Measurements from ENCODE around the gene KCNF1.
"Not testable (repeated sequence)": the region's sequence is repeated elsewhere in the genome, so short reads cannot be mapped to it uniquely, and the experiment has no call there.

The KCNF1 gene

DNA sequence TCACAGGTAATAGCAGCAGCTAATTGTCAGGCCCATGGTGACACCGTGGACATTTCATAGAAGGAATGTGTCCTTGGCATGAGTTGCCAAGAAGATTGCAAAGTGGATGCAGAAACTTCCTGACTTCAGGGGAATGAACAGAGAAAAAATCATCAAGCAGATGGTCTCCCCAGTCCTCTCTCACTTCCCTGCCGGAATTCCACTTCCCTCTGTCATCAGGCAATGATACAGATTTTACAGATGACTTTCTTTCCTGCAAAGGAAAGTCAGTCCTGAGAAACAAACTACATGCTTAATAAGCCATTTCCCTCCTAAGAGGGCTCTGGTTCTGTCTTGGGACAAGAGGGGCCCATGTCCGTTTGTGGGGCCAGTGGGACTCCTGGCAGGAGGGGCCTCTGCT lies 45.7 kb downstream of the KCNF1 start:
- no peak overlapping the region for H3K4me3 ChIP-seq (ENCODE audit: low read length in 2 of 2)
- no peaks in the 10 kb centered on the region for H3K27me3 ChIP-seq (ENCODE audit: control insufficient read depth in 1 of 2, insufficient read depth in 2 of 2, low read length in 2 of 2)
- no peak overlapping the region for H3K9ac ChIP-seq (ENCODE audit: low read length in 2 of 2)
- H3K27ac ChIP-seq (ENCODE audit: low read length): no peak overlapping the region
- H3K4me1 ChIP-seq (ENCODE audit: control insufficient read depth, insufficient read depth, low read length): peaks cover 2% of the 10 kb centered on the region
- H3K9me3 ChIP-seq (ENCODE audit: control insufficient read depth in 2 of 2, low read length in 2 of 2): no peaks in the 10 kb centered on the region
- H3K36me3 ChIP-seq (ENCODE audit: control insufficient read depth in 2 of 2, insufficient read depth in 2 of 2, low read length in 2 of 2): no peaks in the 10 kb centered on the region

DNA sequence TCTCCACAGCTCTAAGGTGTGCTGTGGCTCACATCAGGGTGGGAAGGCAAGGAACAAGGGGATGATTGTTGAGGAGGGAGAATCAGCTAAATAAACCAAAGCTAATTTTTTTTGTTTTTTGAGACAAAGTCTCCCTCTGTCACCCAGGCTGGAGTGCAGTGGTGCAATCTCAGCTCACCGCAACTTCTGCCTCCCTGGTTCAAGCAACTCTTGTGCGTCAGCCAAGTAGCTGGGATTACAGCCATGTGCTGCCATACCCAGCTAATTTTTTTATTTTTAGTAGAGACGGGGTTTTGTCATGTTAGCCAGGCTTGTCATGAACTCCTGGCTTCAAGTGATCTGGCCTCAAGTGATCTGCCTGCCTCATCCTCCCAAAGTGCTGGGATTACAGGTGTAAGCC lies 46.7 kb downstream of the KCNF1 start:
- H3K9me3 ChIP-seq (ENCODE audit: control insufficient read depth in 2 of 2, low read length in 2 of 2); H3K4me1 ChIP-seq (ENCODE audit: control insufficient read depth, insufficient read depth, low read length); H3K27ac ChIP-seq (ENCODE audit: low read length); H3K9ac ChIP-seq (ENCODE audit: low read length in 2 of 2); H3K27me3 ChIP-seq (ENCODE audit: control insufficient read depth in 1 of 2, insufficient read depth in 2 of 2, low read length in 2 of 2); H3K4me3 ChIP-seq (ENCODE audit: low read length in 2 of 2); H3K36me3 ChIP-seq (ENCODE audit: control insufficient read depth in 2 of 2, insufficient read depth in 2 of 2, low read length in 2 of 2): not testable (repeated sequence)

DNA sequence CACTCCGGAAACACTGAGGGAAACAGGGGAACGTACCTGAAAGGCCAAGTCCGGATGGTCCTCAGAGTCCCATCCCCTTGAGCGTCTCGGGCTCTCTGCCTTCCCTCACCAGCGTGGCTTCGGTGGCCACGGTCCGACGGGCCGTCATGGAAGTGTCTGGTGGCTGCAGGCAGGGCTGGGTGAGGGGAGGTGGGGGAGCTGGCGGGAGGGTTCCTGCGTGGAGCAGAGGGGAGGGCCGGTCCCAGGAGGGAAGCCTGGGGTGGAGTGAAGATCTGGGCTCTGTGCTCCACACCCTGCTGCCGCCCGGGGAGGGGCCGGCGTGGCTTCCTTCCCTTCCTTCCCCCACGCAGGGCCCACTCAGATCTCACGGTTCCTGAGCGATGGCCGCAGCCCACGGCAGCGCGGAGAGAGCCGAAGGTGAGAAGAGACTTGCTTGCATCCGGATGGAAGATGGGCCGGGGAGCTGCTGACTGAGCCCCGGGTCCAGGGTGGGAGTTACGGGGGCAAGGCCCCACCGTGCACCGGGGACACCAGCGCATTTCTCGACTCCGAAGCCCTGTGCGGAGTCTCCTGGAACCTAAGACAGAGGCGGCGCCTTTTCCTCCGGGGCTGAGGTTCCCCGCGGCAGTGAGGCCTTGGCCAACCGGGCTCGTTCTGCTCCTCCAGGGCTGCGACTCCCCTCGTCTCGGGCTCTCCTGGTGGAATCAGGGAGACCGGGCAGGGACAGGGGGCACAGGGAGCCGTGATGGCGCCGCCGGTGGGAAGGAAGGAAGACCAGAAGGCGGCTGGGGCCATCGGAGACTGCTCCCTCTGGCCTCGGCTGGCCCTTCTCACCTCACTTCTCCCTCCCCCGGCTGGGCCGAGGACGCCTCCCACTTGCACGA lies 49.1 kb downstream of the KCNF1 start:
- Histone ChIP-seq H3K27me3 (ENCODE audit: control insufficient read depth in 1 of 2, insufficient read depth in 2 of 2, low read length in 2 of 2) (peaks cover under 1 to 2% of the 10 kb centered on the region in 2 donors), H3K4me1 (ENCODE audit: control insufficient read depth, insufficient read depth, low read length) (peaks cover 2% of the 10 kb centered on the region), H3K9me3 (ENCODE audit: control insufficient read depth in 2 of 2, low read length in 2 of 2) (no peaks in the 10 kb centered on the region), H3K27ac (ENCODE audit: low read length) (no peak overlapping the region), H3K9ac (ENCODE audit: low read length in 2 of 2) (no peak overlapping the region), H3K36me3 (ENCODE audit: control insufficient read depth in 2 of 2, insufficient read depth in 2 of 2, low read length in 2 of 2) (no peaks in the 10 kb centered on the region), H3K4me3 (ENCODE audit: low read length in 2 of 2) (no peak overlapping the region)

DNA sequence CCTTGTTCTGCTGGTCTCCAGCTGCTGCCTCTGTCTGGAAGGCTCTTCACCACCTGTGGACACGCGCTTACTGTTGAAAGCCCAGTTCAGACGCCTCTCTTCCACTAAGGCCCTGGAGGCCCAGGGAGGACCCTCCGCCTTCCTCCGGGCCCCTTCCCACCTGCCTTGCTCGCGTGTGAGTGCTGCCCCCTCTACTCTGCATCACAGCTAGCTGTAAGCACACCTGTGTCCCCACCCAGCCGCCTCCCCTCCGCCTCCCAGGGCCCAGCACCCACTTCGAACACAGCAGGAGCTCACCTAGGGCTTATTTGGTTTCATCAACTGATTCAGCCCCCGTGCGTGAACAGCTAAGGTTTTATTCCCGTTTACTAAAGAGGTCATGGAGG lies 49.7 kb downstream of the KCNF1 start:
- Histone ChIP-seq H3K36me3 (ENCODE audit: control insufficient read depth in 2 of 2, insufficient read depth in 2 of 2, low read length in 2 of 2) (no peaks in the 10 kb centered on the region), H3K27ac (ENCODE audit: low read length) (no peak overlapping the region), H3K27me3 (ENCODE audit: control insufficient read depth in 1 of 2, insufficient read depth in 2 of 2, low read length in 2 of 2) (peaks cover 5 to 6% of the 10 kb centered on the region in 2 donors), H3K9me3 (ENCODE audit: control insufficient read depth in 2 of 2, low read length in 2 of 2) (no peaks in the 10 kb centered on the region), H3K4me3 (ENCODE audit: low read length in 2 of 2) (no peak overlapping the region), H3K4me1 (ENCODE audit: control insufficient read depth, insufficient read depth, low read length) (peaks cover 2% of the 10 kb centered on the region), H3K9ac (ENCODE audit: low read length in 2 of 2) (no peak overlapping the region)

DNA sequence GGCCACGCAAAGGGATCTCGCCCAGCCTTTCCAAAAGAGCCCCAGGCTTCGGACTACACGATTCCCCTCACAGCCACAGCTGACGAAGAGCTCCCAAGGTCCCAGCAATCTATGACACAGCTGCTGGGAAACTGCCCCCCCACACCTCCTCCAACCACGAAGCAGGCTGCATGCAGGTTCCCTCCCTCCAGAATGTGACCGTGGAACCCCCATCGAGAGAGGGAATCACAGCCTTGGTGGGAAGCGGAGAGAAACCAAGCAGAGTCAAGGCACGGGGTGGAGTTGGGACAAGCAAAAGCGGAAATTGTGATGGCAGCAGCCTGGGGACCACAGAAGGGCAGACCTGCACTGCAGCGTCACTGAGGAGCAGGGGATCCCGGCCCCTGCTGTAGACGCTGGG lies 50.3 kb downstream of the KCNF1 start:
- Histone ChIP-seq H3K9me3 (ENCODE audit: control insufficient read depth in 2 of 2, low read length in 2 of 2) (no peaks in the 10 kb centered on the region), H3K9ac (ENCODE audit: low read length in 2 of 2) (no peak overlapping the region), H3K27me3 (ENCODE audit: control insufficient read depth in 1 of 2, insufficient read depth in 2 of 2, low read length in 2 of 2) (peaks cover 5 to 6% of the 10 kb centered on the region in 2 donors), H3K4me3 (ENCODE audit: low read length in 2 of 2) (no peak overlapping the region), H3K27ac (ENCODE audit: low read length) (no peak overlapping the region), H3K4me1 (ENCODE audit: control insufficient read depth, insufficient read depth, low read length) (peaks cover 2% of the 10 kb centered on the region), H3K36me3 (ENCODE audit: control insufficient read depth in 2 of 2, insufficient read depth in 2 of 2, low read length in 2 of 2) (no peaks in the 10 kb centered on the region)

DNA sequence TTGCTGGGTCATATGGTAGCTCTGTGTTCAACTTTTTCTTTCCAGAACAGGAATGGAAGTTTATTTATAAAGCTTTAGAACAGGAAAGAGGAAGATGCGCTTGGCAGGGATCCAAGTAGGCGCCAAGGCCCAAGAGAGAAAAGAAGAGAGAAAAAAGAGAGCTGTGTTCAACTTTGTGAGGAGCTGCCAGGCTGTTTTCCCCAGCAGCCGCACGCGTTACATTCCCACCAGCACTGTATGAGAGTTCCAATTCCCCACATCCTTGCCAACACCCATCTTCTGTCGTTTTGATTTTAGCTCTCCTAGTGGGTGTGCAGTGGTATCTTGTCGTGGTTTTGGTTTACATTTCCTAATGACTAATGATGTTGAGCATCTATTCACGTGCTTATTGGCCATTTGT lies 51.4 kb downstream of the KCNF1 start:
- peaks cover 2% of the 10 kb centered on the region for H3K4me1 ChIP-seq (ENCODE audit: control insufficient read depth, insufficient read depth, low read length)
- H3K4me3 ChIP-seq (ENCODE audit: low read length in 2 of 2): no peak overlapping the region
- H3K9ac ChIP-seq (ENCODE audit: low read length in 2 of 2): no peak overlapping the region
- no peaks in the 10 kb centered on the region for H3K36me3 ChIP-seq (ENCODE audit: control insufficient read depth in 2 of 2, insufficient read depth in 2 of 2, low read length in 2 of 2)
- H3K27me3 ChIP-seq (ENCODE audit: control insufficient read depth in 1 of 2, insufficient read depth in 2 of 2, low read length in 2 of 2): peaks cover 5 to 6% of the 10 kb centered on the region in 2 donors
- no peak overlapping the region for H3K27ac ChIP-seq (ENCODE audit: low read length)
- H3K9me3 ChIP-seq (ENCODE audit: control insufficient read depth in 2 of 2, low read length in 2 of 2): no peaks in the 10 kb centered on the region

All from stomach smooth muscle (tissue), 2 donors.